GM12878 (cell line): Measurements from ENCODE around the gene TAS2R38.

Experiments used
- CREB1 ChIP-seq: IDR thresholded peaks from 2 replicates; pipeline ENCODE4 v1.6.1; 2012; ENCODE audit warnings: low read depth, mild to moderate bottlenecking, inconsistent platforms
- FOXM1 ChIP-seq: IDR thresholded peaks from 2 replicates; pipeline ENCODE4 v1.6.1; 2012; ENCODE audit warnings: low read depth, mild to moderate bottlenecking, inconsistent platforms, low read length, moderate library complexity
- POLR2AphosphoS2 ChIP-seq: IDR thresholded peaks from 2 replicates; pipeline ENCODE4 v1.6.1; 2011; ENCODE audit warnings: low read depth, mild to moderate bottlenecking, low read length, improper control_type of control experiment, moderate library complexity
- ZNF622 ChIP-seq: fragments of 450-650 bp; IDR thresholded peaks from 2 replicates; pipeline ENCODE4 v1.6.1; 2017; ENCODE audit warnings: mild to moderate bottlenecking, inconsistent platforms
- TF ChIP-seq, protein P1 (sequence below), 3 experiments: IDR thresholded peaks in 2 of 3; conservative IDR thresholded peaks in 1 of 3; 2 replicates each; pipeline ENCODE4 v1.5.1; 2011; ENCODE audit warnings: low read depth in 3 of 3, low read length in 3 of 3, mild to moderate bottlenecking in 3 of 3, control low read depth in 2 of 3, moderate library complexity in 2 of 3, inconsistent platforms in 1 of 3, mixed read lengths in 1 of 3; ENCODE audit not compliant: control insufficient read depth in 2 of 3, insufficient read depth in 1 of 3; ENCODE audit errors: extremely low read depth in 1 of 3
- TF ChIP-seq, protein P2 (sequence below): fragments of 450-650 bp; conservative IDR thresholded peaks from 2 replicates; pipeline ENCODE4 v1.6.1; 2017; ENCODE audit warnings: mild to moderate bottlenecking, moderate library complexity

DNA sequence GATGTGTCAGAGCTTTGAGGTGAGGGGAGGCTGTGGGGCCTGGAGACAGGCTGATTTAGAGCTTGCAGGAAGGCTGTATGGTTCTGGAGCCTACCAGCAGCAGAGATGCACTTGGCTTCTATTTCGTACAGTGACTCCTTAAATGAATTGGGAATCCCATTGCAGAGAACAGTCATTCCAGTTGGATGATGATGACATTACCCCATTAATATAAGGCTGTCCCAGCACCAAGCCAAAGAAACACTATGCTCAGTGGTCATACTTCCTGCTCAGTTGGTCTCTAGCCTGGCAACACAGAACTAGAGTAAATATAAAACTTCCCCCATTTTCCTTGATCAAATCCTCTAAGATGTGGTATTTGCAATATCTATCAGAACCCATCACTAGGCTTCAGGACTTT, 21.1 kb downstream of the TAS2R38 start:
- TF ChIP-seq, protein P1, sequence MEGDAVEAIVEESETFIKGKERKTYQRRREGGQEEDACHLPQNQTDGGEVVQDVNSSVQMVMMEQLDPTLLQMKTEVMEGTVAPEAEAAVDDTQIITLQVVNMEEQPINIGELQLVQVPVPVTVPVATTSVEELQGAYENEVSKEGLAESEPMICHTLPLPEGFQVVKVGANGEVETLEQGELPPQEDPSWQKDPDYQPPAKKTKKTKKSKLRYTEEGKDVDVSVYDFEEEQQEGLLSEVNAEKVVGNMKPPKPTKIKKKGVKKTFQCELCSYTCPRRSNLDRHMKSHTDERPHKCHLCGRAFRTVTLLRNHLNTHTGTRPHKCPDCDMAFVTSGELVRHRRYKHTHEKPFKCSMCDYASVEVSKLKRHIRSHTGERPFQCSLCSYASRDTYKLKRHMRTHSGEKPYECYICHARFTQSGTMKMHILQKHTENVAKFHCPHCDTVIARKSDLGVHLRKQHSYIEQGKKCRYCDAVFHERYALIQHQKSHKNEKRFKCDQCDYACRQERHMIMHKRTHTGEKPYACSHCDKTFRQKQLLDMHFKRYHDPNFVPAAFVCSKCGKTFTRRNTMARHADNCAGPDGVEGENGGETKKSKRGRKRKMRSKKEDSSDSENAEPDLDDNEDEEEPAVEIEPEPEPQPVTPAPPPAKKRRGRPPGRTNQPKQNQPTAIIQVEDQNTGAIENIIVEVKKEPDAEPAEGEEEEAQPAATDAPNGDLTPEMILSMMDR (IDR thresholded peaks at IDR 0.05 in 2 of 3, conservative IDR thresholded peaks at IDR 0.05 in 1 of 3; ENCODE audit: control insufficient read depth in 2 of 3, extremely low read depth in 1 of 3, insufficient read depth in 1 of 3, low read depth in 3 of 3, low read length in 3 of 3): no peak
- TF ChIP-seq ZNF622 (no peak), FOXM1 (no peak), POLR2AphosphoS2 (no peak), CREB1 (no peak)
- TF ChIP-seq, protein P2, sequence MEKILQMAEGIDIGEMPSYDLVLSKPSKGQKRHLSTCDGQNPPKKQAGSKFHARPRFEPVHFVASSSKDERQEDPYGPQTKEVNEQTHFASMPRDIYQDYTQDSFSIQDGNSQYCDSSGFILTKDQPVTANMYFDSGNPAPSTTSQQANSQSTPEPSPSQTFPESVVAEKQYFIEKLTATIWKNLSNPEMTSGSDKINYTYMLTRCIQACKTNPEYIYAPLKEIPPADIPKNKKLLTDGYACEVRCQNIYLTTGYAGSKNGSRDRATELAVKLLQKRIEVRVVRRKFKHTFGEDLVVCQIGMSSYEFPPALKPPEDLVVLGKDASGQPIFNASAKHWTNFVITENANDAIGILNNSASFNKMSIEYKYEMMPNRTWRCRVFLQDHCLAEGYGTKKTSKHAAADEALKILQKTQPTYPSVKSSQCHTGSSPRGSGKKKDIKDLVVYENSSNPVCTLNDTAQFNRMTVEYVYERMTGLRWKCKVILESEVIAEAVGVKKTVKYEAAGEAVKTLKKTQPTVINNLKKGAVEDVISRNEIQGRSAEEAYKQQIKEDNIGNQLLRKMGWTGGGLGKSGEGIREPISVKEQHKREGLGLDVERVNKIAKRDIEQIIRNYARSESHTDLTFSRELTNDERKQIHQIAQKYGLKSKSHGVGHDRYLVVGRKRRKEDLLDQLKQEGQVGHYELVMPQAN: no peak
